Fibroblast of skin of back (primary cell): ENCODE measurements around the gene RFPL4A. TPM values are rescaled to one million over a fixed set of nuclear protein-coding genes. Genes with fewer than 3 reads are reported as not detected.
"Not testable (repeated sequence)": the region's sequence is repeated elsewhere in the genome, so short reads cannot be mapped to it uniquely, and the experiment has no call there.

Experiments
- DNase-seq: peaks from one replicate; pipeline ENCODE4 v3.0.0-alpha.2; 2013
- polyA plus RNA-seq, 2 experiments: library from polyadenylated mRNA; unstranded; fragments of 120-200 nt; gene quantifications; one replicate each; pipeline ENCODE4 v1.2.1, GENCODE V29; 2013; ENCODE audit not compliant: insufficient read length in 2 of 2

RFPL4A gene
- not detected for polyA plus RNA-seq (2013, experiment 1 of 2; ENCODE audit: insufficient read length)
- polyA plus RNA-seq (2013, experiment 2 of 2; ENCODE audit: insufficient read length): not detected

DNA sequence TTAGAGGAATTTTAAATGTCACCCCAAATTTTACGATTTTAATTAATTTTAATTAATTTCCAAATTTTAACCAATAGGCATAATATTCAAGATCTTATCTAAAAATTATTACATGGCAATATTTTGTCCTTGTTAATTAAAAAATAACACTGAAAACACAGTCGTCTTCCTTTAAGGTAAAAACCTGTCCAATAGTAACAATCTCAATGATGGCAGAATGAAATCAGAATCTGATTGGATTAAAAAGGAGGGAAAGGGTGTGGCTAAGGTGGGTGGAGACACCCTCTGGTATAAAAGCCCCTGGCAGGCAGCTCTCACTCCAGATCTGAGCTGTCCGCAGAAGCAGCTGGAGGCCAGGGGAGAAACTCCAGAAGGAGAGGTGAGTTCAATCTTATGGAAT, at the start of gene RFPL4A:
Gene RFPL4A, plus strand, starts transcription at position 301 of the 400 bp plus-strand sequence. CDS start 2,704 bp downstream, outside the sequence.
- DNase-seq: not testable (repeated sequence)

DNA sequence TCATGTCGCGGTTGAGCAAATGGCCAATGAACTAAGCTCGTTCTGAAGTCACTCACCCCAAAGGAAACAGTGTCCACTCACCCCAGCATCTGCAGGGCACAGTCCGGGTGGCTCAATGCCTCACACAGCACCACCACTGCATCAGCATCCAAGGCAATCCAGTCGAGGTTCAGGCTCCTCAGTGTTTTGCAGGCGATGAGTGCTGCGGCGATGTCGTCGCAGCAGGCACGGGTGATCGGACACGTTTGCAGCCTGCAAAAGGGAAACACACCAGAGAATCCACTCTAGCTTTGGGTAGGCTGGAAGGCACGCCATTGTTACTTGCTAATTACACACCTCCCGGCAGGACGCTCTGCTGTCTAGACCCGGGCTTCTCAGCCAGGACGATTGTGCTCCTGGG, 47.2 kb upstream of the RFPL4A start:
- DNase-seq: no peak

DNA sequence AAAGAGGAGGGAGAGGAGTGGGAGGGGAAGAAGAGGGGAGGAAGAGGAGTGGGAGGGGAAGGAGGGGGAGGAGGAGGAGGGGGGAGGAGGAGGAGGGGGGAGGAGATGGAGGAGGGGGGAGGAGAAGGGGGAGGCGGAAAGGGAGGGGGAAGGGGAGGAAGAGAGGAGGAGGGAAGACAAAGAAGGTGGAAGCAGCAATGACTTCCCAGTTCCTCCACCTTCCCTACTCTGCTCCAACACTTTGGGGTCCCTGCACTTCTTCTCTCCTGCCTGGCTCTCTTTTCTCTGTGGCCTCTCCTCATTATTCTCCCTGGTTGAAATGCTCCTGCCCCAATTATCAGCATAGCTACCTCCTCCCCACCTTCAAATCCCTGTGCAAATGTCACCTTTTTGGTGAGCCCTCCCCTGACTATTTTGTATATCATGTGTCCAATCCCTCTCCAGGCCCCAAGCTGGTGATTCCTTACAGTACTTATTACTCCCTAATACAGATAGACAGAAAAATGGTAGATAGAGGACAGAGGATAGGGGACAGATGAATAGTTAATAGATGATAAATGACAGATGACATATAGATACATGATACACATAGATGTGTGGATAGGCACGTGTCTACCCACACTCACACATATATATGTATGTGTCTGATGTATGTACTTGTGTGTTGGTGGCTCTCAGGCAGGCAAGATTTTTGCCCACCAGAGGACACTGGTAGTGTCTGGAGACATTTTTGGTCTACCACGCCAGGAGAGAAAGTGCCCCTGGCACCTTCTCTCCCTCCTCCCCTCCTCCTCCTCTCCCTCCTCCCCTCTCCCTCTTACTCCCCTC, 45.9 kb upstream of the RFPL4A start:
- no peak for DNase-seq

- DNase-seq: no peak
Measured at GRCh38 chr19:55716531-55716930, 42.4 kb upstream of the RFPL4A start.

- DNase-seq: no peak
Measured at GRCh38 chr19:55717251-55717650, 41.6 kb upstream of the RFPL4A start.

- DNase-seq: not testable (repeated sequence)
Measured at GRCh38 chr19:55717879-55718711, 40.8 kb upstream of the RFPL4A start.

DNA sequence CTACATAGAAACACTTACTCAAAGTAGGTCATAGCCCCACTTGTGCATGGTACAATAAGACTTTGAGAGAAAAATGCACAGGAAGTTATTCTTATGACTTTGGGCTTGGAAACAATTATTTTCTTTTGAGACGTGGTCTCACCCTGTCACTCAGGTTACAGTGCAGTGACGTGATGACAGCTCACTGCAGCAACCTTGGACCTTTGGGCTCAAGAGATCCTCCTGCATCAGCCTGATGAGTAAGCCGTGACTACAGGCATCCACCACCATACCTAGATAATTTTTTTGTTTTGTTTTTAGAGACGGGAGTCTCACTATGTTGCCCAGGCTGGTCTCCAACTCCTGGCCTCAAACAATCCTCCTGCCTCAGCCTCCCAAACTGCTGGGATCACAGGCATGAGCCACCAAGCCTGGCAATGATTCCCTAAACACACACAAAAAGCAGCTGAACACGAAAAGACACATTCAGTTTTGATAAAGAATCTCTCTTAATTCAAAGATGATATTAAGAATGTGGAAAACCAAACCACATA, 38.6 kb upstream of the RFPL4A start:
- DNase-seq: no peak

DNA sequence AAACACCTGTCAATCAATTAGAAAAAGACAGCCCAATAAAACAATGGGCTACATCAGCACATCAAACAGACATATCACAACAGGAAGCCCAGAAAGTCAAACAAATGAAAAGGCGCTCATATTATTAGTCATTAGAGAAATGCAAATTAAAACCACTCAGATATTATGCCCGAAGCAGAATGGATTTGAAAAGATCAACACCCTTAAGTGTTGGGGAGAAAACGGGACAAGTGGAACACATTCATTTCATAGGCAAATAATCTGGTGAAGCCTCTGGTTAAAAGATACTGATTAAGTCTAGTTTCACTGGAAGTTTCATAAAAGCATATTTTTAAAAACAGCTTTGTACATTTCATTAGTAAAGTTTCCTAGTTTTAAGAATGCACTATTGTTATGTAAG, 38.1 kb upstream of the RFPL4A start:
- DNase-seq: no peak

GRCh38 chr19:55723491-55723890, 35.4 kb upstream of the RFPL4A start:
- no peak for DNase-seq

DNA sequence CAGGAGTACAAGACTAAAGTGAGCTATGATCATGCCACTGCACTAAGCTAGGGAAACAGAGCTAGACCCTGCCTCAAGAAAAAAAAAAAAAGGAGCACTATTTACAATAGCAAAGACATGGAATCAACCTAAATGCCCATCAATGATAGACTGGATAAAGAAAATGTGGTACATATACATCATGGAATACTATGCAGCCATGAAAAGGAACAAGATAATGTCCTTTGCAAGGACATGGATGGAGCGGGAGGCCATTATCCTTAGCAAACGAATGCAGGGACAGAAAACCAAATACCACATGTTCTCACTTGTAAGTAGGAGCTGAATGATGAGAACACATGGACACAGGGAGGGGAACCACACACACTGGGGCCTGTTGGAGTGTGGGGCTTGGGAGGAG, 28.5 kb upstream of the RFPL4A start:
- DNase-seq: not testable (repeated sequence)

DNA sequence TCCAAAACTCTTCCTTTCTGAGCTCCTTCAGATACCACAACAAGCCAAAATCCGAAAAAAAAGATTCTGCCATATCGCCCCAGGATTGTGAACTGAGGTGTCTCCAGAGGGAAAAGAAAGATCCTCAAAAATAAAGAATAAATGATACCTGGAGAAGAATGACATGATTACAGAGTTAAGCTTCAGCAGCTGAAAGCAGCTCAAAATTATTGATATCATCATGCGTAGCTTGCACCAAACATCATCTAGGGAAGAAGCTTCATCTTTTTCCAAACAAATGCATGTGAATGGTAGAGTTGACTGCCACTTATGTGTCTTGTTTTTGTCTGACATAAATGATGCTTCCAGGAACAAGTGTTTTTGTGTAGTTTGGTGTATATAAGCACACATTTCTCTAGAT, 20.6 kb upstream of the RFPL4A start, which contains the start of gene NLRP9:
Gene NLRP9, minus strand, starts transcription at position 101 of the 400 bp plus-strand sequence. Its CDS starts 28 bp downstream, at position 73.
- DNase-seq: no peak

- DNase-seq: no peak
Measured at GRCh38 chr19:55750715-55751114, 8.2 kb upstream of the RFPL4A start.

DNA sequence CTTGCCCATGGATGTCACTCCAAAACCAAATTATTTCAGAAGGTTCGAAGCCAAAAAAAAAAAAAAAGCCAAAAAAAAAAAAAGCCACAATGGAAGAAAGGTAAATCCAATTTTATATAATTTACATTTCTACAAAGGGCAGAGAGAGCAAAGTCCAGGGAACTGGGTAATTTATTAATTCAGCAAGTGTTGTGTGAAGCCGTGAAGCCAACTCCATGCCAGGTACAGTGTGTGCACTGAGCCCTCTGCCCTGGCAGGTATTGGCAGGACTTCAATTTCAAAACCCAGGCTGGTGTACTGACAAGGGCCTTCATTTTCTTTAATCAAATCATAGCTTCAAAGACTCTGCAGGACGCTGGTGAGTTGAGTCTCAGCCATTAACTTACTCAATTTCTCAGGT, 5.5 kb upstream of the RFPL4A start:
- DNase-seq: no peak

DNA sequence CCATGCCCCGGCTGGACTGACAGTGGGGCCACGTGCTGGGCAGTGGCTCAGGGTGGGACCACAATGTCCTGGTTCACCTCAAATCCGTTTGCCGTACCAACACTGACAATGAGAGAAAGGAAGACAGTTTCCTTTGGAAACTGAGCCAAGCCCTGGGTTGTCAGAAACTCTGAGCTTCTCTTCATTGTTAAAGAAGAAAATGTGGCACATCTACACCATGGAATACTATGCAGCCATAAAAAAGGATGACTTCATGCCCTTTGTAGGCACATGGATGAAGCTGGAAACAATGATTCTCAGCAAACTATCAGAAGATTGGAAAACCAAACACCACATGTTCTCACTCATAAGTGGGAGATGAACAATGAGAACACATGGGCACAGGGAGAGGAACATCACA, 2.1 kb upstream of the RFPL4A start:
- not testable (repeated sequence) for DNase-seq

DNA sequence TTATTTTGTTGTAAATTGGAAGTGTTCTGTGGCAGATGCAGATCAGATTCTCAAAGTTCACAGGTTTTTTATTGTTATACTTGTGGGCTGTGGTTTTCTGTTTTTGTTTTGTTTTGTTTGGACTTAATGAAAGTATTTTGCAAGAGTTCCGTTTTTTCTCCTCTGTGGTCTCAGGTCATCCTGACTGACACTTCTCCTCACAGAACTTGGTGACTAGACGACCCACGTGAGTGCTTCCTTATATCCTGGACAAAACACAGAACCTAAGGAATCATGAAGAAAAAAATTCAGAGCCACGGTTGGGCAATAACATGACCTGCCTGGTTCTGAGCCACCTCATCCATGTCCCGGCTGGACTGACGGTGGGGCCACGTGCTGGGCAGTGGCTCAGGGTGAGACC, 7.6 kb downstream of the RFPL4A start:
- DNase-seq: no peak

DNA sequence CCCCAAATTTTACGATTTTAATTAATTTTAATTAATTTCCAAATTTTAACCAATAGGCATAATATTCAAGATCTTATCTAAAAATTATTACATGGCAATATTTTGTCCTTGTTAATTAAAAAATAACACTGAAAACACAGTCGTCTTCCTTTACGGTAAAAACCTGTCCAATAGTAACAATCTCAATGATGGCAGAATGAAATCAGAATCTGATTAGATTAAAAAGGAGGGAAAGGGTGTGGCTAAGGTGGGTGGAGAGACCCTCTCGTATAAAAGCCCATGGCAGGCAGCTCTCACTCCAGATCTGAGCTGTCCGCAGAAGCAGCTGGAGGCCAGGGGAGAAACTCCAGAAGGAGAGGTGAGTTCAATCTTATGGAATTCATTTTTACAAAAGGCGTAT, 9.9 kb downstream of the RFPL4A start, which contains the start of gene RFPL4AL1:
Gene RFPL4AL1, plus strand, starts transcription at position 301 of the 400 bp plus-strand sequence. CDS start 2,687 bp downstream, outside the sequence.
- not testable (repeated sequence) for DNase-seq

DNA sequence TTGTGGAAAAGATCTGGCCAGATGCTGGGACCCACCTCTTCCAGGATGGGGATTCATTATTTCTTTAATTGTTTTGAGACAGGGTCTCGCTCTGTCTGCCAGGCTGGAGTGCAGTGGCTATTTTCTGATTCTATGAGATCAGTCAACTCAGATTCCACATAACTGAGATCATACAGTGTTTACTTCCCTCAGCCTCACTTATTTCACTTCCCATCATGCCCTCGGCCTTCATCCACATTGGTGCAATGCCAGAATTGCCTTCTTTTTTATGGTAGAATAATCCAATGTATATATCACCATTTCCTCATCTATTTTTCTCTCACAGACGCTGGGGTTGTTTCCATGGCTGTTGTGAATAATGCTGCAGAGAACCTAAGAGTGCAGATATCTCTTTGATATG, 10.7 kb downstream of the RFPL4A start:
- not testable (repeated sequence) for DNase-seq

- DNase-seq: no peak
Measured at GRCh38 chr19:55777528-55777927, 18.6 kb downstream of the RFPL4A start.

DNA sequence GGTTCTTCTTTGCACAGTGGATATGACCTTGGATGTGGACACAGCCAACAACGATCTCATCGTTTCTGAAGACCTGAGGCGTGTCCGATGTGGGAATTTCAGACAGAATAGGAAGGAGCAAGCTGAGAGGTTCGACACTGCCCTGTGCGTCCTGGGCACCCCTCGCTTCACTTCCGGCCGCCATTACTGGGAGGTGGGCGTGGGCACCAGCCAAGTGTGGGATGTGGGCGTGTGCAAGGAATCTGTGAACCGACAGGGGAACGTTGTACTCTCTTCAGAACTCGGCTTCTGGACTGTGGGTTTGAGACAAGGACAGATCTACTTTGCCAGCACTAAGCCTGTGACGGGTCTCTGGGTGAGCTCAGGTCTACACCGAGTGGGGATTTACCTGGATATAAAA, 19.4 kb downstream of the RFPL4A start:
- no peak for DNase-seq

DNA sequence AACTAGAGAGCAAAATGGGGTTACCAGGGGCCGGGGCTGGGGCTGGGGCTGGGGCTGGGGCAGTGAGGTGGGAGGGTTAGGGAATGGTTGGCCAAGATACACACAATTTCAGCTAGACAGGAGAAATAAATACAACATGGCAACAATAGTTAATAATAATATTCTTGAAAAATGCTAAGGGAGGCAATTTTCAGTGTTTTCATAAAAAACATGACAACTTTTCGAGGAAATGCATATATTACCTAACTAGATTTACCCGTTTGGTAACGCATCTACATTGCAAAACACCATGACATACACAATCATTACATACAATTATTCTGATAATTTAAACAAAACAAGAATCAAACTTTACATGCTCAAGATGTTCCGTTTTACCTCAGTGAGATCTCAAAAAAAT, 22.2 kb downstream of the RFPL4A start:
- DNase-seq: no peak

DNA sequence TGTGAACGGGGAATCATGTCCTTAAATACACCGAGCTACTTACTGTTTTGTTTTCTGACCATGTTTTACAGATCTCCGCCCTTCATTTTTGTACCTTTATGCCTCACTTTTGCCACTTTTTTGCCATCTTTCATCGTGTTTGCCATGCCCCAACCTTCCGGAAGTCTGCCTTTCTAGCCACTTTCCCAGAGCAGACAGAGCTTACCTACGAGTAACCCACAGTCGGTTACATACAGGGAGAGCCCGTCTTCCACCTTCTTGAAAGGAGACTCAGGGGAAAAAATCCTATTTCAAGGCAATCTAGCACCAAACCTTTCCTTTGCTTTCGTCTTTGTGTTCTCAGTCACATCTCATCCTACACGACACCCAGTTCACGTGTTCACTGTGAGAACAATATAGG, 36.1 kb downstream of the RFPL4A start:
- no peak for DNase-seq

GRCh38 chr19:55801416-55801815, 42.5 kb downstream of the RFPL4A start:
- DNase-seq: no peak

DNA sequence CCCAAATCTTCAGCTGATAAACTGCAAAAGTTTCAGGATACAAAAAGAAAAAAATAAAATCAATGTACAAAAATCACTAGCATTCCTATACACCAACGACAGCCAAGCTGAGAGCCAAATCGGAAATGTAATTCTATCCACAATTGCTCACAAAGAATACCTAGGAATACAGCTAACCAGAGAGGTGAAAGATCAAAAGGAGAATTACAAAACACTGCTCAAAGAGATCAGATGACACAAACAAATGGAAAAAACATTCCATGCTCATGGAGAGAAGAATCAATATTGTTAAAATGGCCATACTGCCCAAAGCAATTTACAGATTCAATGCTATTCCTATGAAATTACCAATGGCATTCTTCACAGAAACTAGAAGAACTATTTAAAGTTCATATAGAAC, 43.4 kb downstream of the RFPL4A start:
- no peak for DNase-seq
